CD4-positive, alpha-beta T cell treated with Interleukin-1 beta for 1 hour (primary cell): ENCODE data around the gene OS9.
"Not testable (repeated sequence)": the region's sequence is repeated elsewhere in the genome, so short reads cannot be mapped to it uniquely, and the experiment has no call there.

Experiments used
- DNase-seq, 2 donors: peaks; one replicate each; pipeline ENCODE4 v3.0.0-alpha.2; 2020 to 2022

The OS9 gene

DNA sequence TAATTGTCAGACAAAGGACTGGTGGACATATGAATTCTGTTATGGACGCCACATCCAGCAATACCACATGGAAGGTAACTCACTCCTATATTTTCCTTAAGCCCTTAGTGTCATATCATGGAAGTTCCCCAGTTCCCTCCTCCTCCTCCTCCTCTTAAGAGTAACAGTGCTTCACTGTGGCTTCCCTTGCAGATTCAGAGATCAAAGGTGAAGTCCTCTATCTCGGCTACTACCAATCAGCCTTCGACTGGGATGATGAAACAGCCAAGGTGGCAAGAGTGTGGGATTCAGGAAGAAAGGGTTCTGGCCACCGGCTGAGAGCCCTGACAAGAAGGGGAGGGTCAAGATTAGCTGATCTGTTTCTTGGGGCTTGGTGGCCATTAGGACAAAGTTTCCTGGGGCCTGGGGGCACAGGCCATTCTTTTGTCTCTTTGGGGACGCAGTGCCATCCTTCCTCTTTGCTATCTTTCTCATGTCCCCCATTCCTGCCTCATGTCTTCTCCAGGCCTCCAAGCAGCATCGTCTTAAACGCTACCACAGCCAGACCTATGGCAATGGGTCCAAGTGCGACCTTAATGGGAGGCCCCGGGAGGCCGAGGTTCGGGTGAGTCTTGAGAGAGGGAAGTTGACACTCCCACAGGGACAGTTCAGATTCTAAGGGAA lies 2.0 kb downstream of the OS9 start:
- DNase-seq, result no peak

DNA sequence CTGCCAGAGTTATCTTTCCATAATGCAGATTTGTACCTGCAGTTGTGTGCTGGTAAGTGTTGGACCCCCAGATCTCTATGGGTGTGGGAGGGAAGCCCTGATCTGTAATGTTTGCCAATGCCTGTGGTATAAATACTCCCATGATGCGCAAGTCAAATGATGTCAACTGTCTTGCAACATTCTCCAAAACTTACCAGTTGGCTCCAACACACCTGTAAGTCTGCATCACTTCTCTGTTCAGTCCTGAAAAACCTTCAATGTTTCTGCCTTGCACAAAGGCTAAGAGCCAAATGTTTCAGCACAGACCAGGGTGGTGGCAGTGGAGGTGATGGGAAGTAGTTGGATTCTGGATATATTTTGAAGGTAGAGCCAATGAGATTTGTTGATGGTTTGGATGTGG lies 3.1 kb downstream of the OS9 start:
- DNase-seq, result no peak

DNA sequence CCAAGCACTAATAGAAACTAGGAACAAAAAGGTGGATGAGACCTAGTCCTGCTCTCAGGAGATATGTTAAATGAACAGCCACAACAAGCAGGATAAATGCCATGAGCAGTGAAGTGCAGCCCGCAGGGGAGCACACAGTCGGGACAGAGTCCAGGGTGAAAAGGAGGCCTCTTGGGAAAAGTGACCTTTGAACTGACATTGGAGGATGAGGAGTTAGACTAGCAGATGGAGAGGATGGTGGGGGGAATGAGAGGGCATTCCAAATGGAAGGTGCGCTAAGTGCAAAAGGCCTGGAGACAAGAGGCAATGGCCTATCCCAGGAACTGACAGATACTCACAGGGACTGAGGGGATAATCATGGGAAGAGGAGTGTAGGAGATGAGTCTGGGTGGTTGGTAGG lies 4.5 kb downstream of the OS9 start:
- DNase-seq, result no peak

DNA sequence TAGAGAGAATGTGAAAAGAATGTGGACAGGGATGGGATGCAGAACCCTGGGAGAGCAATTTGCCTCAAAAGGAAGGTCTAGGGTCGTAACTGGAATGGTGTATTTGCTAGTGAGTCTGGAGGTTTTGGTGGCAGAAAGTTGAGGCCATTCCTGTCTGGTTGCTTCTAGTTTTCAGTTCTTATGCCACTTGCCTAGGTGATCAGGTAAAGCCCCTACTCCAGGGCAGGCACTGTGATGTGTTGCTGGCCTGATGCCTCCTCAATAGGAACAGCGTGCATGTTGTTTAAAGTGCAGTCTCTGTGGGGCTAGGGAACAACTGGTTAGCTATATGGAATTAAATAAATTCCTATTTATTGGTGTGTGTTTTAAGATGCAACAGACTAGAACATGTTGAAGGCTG lies 6.4 kb downstream of the OS9 start:
- DNase-seq, result no peak

DNA sequence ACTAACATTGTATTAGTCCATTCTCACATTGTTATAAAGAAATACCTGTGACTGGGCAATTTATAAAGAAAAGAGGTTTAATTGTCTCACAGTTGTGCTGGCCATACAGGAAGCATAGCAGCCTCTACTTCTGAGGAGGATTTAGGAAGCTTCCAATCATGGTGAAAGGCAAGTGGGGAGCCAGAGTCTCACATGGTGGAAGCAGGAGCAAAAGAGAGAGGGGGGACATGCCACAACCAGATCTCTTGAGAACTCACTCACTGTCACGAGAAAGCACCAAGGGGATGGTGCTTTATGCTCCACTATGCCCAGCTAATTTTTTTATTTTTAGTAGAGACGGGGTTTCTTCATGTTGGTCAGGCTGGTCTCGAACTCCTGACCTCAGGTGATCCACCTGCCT lies 13.3 kb downstream of the OS9 start:
- no peak for DNase-seq

DNA sequence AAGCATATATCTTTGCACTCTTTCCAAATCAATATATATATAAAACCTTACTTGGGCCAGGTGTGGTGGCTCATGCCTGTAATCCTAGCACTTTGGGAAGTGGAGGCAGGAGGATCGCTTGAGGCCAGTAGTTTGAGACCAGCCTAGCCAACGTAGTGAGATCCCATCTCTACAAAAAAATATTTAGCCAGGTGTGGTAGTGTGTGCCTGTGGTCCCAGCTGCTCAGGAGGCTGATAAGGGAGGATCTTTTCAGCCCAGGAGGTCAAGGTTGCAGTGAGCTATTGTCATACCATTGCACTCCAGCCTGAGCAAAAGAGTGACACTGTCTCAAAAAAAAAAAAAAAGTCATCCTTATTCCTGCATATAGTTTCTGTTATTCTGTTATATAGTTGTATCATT lies 14.4 kb downstream of the OS9 start:
- no peak for DNase-seq

DNA sequence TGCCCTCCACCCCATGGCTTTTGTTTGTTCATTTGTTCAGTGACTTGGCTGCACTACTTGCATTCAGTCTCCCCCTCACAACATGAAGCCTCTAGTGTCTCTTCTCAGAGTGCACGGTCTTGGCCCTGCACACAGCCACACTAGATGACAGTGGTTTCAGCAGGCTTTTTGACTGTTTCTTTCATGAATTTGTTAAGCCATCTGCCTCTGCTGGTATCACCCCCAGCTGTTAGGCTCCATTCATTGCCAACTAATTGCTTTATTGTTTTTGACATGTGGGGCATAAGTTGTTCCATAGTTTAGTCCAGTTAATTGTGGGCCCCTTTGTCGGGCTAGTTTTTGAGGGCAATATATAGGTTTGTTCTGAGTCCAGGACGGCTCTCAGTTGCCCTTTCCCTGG lies 18.8 kb downstream of the OS9 start:
- no peak for DNase-seq

DNA sequence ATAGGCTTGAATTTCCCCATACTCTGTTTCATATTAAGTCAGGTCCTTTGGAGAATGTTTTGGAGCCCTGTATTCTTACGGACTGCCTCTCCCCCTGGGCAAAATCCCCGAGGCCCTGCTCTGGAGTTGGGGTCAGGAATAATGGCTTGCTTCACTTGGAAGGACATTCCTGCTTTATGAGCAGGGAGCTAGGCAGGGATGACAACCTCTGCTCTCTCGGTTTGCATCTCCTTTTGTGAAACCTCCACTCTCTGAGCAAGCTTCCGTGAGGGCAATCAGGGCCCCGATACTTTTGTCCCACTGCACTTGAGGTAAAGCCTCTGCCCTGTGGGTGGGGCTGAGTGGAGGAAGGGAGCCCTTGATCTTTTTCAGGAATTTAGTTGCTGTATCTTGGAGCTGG lies 19.3 kb downstream of the OS9 start:
- no peak for DNase-seq

DNA sequence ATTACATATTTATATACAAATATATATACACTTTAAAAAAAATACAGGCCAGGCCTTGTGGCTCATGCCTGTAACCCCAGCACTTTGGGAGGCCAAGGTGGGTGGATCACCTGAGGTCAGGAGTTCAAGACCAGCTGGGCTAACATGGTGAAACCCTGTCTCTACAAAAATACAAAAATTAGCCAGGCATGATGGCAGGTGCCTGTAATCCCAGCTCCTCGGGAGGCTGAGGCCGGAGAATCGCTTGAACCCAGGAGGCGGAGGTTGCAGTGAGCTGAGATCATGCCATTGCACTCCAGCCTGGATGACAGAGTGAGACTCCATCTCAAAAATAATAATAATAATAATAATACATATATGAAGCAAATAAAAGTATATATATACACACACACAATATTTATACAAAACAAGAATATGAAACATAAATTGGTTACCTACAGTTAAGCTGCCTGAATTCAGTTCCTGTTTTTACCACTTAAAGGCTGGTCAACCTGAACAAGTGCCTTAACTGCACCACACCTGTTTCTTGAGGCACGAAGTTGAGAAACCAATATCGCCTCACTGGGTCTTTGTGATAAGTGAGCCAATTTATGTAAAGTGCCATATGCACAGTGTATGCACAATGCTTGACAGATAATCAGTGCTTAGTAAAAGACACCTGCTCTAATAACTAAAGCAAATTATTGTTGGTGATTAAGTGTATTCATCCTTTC lies 21.3 kb downstream of the OS9 start:
- not testable (repeated sequence) for DNase-seq

DNA sequence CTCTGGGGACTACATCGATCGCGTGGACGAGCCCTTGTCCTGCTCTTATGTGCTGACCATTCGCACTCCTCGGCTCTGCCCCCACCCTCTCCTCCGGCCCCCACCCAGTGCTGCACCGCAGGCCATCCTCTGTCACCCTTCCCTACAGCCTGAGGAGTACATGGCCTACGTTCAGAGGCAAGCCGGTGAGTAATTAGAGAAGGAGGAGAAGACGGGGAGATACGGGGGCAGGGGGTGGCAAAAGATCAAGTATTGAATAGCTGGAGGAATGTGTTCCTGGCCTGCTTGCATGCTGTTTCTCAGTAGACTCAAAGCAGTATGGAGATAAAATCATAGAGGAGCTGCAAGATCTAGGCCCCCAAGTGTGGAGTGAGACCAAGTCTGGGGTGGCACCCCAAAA lies 21.9 kb downstream of the OS9 start:
- DNase-seq, result no peak

DNA sequence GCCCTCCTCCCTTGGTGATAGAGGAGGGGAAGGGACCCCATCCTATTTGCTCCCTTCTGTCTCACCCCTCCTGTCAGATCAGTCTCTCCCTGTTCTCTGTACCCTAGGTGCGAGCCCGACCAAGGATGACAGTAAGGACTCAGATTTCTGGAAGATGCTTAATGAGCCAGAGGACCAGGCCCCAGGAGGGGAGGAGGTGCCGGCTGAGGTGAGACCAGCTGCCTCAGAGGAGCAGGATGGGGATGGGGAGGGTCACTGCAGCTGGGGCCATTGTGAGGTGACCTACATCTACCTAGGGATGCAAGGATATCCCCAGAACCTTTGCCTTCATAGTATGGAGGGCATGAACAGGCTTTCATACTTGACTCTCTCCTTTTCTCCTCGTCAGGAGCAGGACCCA lies 22.4 kb downstream of the OS9 start:
- no peak for DNase-seq

DNA sequence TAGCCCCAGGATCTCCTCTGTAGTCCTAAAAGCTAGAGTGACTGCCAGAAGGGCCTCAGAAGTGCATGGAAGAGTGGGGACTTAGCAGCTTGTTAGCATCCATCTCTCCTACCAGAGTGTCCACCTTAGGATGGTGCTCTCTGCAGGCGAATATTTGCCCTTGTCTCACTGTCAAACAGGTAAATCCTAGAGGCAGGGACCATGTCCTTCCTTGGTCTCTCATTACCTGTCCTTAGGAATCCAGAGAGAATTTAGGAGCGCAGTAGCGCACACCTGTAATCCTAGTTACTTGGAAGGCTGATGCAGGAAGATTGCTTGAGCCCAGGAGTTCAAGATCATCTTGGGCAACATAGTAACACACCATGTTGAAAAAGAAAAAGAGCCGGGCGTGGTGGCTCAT lies 23.2 kb downstream of the OS9 start:
- DNase-seq, result no peak

DNA sequence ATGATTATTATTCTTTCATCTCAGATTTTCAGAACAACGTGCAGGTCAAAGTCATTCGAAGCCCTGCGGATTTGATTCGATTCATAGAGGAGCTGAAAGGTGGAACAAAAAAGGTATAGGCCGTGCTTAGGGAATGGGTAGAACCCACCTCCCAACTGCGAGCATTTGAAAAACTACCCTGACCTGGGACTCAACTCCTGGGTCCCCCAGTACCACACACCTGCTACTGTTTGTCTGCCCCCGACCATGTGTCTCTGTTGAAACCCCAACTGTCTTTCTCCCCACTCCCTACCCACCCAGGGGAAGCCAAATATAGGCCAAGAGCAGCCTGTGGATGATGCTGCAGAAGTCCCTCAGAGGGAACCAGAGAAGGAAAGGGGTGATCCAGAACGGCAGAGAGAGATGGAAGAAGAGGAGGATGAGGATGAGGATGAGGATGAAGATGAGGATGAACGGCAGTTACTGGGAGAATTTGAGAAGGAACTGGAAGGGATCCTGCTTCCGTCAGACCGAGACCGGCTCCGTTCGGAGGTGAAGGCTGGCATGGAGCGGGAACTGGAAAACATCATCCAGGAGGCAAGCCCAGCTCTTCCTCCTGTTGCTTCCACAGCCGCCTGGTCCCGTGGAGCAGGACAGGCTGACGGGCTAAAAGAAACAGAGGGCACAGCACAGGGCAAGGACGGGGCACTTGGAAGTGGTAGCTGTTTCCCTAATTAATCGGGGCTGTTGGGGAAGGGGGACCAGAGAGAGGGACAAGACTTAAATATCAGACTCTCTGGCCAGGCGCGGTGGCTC lies 24.1 kb downstream of the OS9 start:
- DNase-seq, result no peak

DNA sequence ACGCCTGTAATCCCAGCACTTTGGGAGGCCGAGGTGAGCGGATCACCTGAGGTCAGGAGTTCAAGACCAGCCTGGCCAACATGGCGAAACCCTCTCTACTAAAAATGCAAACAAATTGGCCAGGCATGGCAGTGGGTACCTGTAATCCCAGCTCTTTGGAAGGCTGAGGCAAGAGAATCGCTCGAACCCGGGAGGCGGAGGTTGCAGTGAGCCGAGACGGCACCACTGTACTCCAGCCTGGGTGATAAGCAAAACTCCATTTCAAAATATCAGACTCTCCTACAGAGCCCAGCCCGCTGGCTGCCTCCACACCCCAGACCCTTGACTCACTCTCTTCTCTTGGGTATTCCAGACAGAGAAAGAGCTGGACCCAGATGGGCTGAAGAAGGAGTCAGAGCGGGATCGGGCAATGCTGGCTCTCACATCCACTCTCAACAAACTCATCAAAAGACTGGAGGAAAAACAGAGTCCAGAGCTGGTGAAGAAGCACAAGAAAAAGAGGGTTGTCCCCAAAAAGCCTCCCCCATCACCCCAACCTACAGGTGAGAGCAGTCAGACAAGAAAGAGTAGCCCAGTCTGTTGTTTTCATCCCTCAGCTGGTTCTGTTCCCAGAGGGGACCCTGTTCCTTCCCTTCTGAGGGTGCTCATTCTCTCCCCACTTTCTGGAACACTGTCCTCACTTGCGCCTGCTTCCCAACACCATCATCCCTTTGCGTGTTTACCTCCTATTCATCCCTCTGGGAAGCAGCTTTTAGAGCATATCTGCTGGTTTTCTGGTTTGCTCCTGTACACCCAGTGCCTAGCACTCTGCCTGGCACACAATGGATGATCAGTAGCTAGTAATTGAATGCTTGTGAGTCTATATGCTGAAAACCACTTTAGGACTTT lies 25.0 kb downstream of the OS9 start:
- DNase-seq, result no peak

DNA sequence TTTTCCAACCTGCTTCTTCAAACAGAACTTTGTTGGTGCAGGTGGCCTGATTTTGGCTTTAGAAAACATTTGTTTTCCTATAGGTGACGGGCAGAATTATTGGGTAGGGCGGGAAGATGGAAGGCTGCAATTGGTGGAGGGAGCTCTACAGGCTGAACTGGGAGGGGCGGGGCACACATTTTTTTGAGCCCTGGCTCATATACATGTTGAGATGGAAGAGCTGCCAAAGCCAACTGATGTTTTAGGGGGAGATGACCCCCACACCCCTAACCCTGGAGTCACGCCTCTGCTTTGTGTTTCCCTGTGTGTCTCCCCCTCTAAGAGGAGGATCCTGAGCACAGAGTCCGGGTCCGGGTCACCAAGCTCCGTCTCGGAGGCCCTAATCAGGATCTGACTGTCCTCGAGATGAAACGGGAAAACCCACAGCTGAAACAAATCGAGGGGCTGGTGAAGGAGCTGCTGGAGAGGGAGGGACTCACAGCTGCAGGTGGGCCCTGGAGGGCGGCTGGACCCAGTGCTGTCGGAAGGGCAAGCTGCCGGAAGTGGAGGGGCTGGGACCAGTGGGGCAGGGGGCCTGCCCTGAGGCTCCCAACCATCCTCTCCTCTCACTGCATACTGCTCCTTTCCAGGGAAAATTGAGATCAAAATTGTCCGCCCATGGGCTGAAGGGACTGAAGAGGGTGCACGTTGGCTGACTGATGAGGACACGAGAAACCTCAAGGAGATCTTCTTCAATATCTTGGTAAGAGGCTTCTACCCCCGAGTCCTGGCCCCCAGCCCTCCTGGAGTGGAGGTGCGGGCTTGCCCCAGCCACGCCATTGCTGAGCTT lies 26.1 kb downstream of the OS9 start:
- no peak for DNase-seq

DNA sequence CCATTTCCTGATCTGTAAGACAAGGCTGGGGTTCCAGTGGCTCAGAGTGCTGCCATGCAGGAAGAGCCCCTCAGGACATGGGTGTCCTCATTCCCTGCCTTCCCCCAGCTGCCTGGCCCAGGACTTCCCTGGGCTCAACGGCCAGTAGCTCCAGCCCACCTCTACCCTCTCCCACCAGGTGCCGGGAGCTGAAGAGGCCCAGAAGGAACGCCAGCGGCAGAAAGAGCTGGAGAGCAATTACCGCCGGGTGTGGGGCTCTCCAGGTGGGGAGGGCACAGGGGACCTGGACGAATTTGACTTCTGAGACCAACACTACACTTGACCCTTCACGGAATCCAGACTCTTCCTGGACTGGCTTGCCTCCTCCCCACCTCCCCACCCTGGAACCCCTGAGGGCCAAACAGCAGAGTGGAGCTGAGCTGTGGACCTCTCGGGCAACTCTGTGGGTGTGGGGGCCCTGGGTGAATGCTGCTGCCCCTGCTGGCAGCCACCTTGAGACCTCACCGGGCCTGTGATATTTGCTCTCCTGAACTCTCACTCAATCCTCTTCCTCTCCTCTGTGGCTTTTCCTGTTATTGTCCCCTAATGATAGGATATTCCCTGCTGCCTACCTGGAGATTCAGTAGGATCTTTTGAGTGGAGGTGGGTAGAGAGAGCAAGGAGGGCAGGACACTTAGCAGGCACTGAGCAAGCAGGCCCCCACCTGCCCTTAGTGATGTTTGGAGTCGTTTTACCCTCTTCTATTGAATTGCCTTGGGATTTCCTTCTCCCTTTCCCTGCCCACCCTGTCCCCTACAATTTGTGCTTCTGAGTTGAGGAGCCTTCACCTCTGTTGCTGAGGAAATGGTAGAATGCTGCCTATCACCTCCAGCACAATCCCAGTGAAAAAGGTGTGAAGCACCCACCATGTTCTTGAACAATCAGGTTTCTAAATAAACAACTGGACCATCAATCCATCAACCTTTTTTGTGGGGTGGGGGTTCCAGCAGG lies 27.0 kb downstream of the OS9 start:
- no peak for DNase-seq

DNA sequence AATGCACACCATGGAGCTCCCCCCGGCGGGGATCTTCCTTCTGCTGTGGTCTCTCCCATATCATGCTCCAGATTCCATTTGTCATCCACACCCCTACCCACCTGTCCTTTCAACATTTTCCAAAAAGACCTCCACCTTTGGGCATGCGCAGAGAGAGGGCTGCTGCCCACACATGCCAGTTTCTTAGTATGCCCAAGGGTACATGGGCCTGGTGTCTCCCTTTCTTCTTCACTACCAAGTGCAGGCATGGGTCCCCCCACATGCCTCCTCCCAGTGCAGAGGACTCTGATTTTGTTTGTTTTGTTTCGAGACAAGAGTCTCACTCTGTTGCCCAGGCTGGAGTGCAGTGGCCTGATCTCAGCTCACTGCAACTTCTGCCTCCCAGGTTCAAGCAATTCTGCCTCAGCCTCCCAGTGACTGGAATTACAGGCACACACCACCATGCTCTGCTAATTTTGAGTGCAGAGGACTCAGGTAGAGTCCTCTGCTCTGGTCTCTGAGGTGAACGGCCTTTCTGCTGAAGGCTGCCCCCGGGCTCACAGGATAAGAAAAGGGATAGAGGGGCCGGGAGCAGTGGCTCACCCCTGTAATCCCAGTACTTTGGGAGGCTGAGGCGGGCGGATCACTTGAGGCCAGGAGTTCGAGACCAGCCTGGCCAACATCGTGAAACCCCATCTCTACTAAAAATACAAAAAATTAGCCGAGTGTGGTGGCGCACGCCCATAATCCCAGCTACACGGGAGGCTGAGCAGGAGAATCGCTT lies 28.1 kb downstream of the OS9 start:
- DNase-seq, result not testable (repeated sequence)

DNA sequence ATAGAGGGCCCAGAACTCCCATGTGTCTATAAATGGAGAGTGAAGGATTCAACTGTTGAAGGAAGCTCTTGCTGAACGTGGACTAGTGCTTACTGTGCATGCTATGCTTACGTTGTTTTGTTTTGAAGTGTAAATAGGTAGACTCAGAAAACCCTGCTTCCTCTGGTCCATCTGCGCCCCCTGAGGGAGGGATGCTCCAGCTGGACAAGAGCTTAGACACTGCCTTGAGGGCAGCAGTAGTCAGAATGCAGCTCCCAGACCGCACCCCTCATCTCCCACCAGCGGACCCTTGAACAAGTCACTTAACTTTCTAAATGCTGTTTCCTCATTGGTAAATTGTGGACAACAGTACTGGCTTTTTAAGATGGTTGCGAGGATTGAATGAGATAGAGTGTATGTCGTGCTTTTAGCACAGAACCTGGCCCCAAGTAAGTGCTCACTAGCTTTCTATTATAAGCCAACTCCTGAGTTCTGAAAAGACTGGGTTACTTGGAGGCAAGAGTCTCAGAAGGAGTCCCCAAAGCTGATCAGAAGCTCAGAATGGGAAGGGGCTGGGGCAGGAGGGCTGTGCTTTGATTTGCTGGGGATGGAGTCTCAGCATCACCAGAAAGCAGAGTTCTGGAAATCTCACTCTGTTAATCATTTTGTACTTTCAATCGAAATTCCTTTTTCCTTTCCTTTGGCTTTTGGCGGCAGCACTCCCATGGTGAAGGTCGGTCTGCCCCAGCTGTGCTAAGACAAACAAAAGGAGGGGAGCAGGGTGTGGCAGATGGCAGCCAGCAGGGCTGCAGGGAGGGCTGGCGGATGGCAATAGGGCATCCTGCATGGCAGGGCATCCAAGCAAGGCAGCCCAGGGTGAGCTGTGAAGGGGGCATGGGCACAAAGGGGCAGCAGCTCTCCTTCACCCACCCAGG lies 29.0 kb downstream of the OS9 start:
- no peak for DNase-seq

DNA sequence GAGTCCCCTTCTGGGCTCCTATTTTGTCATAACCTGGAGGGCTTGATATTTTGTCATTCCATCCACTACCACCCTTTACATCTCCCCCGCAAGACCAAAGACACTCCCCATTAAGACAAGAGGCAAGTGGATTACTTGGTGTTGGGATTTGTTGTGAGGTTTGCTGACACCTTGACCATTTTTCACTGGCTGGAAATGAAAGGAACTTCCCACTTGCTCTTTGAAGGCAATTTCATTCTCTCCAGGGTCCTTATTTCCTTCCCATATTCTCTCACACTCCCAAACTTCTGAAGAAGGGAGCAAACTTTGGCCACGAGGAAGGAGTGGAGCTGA lies 29.7 kb downstream of the OS9 start:
- DNase-seq, result no peak
